Caco-2 (cell line): Measurements from ENCODE around the gene BCL3. TPM values are rescaled to one million over a fixed set of nuclear protein-coding genes. Genes with fewer than 3 reads are reported as not detected.

ENCODE experiments used
- BruUV-seq: library from RNA; stranded (reverse); fragments of 400-500 nt; replicated peaks from 2 replicates; lab custom pipeline; 2021; lab: Mats Ljungman, UMichigan
- CTCF ChIA-PET: fragments of 300-600 bp; sonication (Branson Sonifier 250); formaldehyde crosslinking; loops from one replicate; lab custom pipeline; 2022; ENCODE audit warnings: antibody characterized with exemption; lab: Charles Lee
- POLR2A ChIA-PET: fragments of 300-600 bp; sonication (Branson Sonifier 250); formaldehyde crosslinking; loops from one replicate; lab custom pipeline; 2022; ENCODE audit warnings: antibody characterized with exemption; lab: Charles Lee
- DNase-seq, 2 experiments: peaks; one replicate each; pipeline versions ENCODE4 v3.0.0 to v3.0.0-alpha.2; 2020 to 2022
- H3K27me3 ChIP-seq: replicated peaks from 2 replicates; pipeline ENCODE4 v1.6.0; 2011; ENCODE audit warnings: low read length; ENCODE audit not compliant: control insufficient read depth, insufficient read depth
- H3K36me3 ChIP-seq: 2 replicates; pipeline ENCODE4 v1.5.1; 2011; ENCODE audit warnings: low read length; ENCODE audit not compliant: control insufficient read depth, insufficient read depth
- H3K4me1 ChIP-seq: fragments of 250-450 bp; sonication (Bioruptor Pico); 2 replicates; pipeline ENCODE4 v1.5.1; 2020; ENCODE audit warnings: mild to moderate bottlenecking
- H3K4me3 ChIP-seq: 2 replicates; pipeline ENCODE4 v1.5.1; 2011; ENCODE audit warnings: low read depth, mild to moderate bottlenecking, control low read depth, low read length
- H3K9me3 ChIP-seq: fragments of 250-450 bp; sonication (Bioruptor Pico); 2 replicates; pipeline ENCODE4 v1.5.1; 2020; ENCODE audit warnings: mild to moderate bottlenecking, moderate library complexity
- H3K27ac Mint-ChIP-seq: one replicate; pipeline ENCODE4 v1.8.0; 2022; ENCODE audit warnings: mixed read lengths; ENCODE audit not compliant: unreplicated experiment
- H3K27me3 Mint-ChIP-seq: one replicate; pipeline ENCODE4 v1.8.0; 2022; ENCODE audit warnings: mixed read lengths; ENCODE audit not compliant: insufficient read depth, unreplicated experiment
- H3K36me3 Mint-ChIP-seq: one replicate; pipeline ENCODE4 v1.8.0; 2022; ENCODE audit warnings: mild to moderate bottlenecking, mixed read lengths; ENCODE audit not compliant: insufficient read depth, unreplicated experiment
- H3K4me1 Mint-ChIP-seq: one replicate; pipeline ENCODE4 v1.8.0; 2022; ENCODE audit warnings: low read depth, mixed read lengths; ENCODE audit not compliant: unreplicated experiment
- H3K4me3 Mint-ChIP-seq: one replicate; pipeline ENCODE4 v1.8.0; 2022; ENCODE audit warnings: mild to moderate bottlenecking, moderate library complexity, mixed read lengths; ENCODE audit not compliant: unreplicated experiment
- H3K9me3 Mint-ChIP-seq: one replicate; pipeline ENCODE4 v1.8.0; 2022; ENCODE audit warnings: mixed read lengths; ENCODE audit not compliant: unreplicated experiment
- intact Hi-C: fragments of 100-400 bp; cut with micrococcal nuclease; formaldehyde crosslinking; loops from one replicate; pipeline ENCODE4 v1.10.0; 2022; ENCODE audit not compliant: unreplicated experiment
- total RNA-seq: library from RNA; stranded (reverse); gene quantifications from 2 replicates; pipeline ENCODE4 v1.2.3, GENCODE V29; 2022
- TF ChIP-seq, protein P1 (sequence below), 2 experiments: fragments of 200-600 bp in 1 of 2; IDR thresholded peaks; 1 replicate in 1 of 2; 2 replicates in 1 of 2; pipeline versions ENCODE4 v1.5.1 to v1.8.0; 2011 to 2022; ENCODE audit warnings: antibody characterized with exemption in 1 of 2, control low read depth in 1 of 2, inconsistent platforms in 1 of 2, low read depth in 1 of 2, low read length in 1 of 2, mild to moderate bottlenecking in 1 of 2, moderate library complexity in 1 of 2; ENCODE audit not compliant: insufficient read depth in 1 of 2, severe bottlenecking in 1 of 2, unreplicated experiment in 1 of 2

BCL3 gene
- total RNA-seq, 1 experiment from 2014 or later, result 15.5 TPM

- H3K4me3 ChIP-seq, result no peak overlapping the region
- no peaks in the 10 kb centered on the region for H3K4me1 ChIP-seq
- H3K9me3 ChIP-seq, result peaks cover 14% of the 10 kb centered on the region
- Mint-ChIP-seq H3K27ac (no peak overlapping the region), H3K9me3 (peaks cover 15% of the 10 kb centered on the region), H3K36me3 (peaks cover 18% of the 10 kb centered on the region), H3K4me3 (no peak overlapping the region), H3K4me1 (peaks cover under 1% of the 10 kb centered on the region), H3K27me3 (no peaks in the 10 kb centered on the region)
- H3K27me3 ChIP-seq, result no peaks in the 10 kb centered on the region
- intact Hi-C loops, result no loop called here
- ChIA-PET POLR2A (interaction anchor here (0.7 kb wide), 2 partner anchors 30 to 171 kb away, joined by 3 to 4 read pairs; no protein-coding TSS in a partner anchor), CTCF (interaction anchor here (0.8 to 1.4 kb wide), 5 partner anchors 11 to 143 kb away, joined by 3 to 6 read pairs (median 4); no protein-coding TSS in a partner anchor)
- TF ChIP-seq, protein P1, sequence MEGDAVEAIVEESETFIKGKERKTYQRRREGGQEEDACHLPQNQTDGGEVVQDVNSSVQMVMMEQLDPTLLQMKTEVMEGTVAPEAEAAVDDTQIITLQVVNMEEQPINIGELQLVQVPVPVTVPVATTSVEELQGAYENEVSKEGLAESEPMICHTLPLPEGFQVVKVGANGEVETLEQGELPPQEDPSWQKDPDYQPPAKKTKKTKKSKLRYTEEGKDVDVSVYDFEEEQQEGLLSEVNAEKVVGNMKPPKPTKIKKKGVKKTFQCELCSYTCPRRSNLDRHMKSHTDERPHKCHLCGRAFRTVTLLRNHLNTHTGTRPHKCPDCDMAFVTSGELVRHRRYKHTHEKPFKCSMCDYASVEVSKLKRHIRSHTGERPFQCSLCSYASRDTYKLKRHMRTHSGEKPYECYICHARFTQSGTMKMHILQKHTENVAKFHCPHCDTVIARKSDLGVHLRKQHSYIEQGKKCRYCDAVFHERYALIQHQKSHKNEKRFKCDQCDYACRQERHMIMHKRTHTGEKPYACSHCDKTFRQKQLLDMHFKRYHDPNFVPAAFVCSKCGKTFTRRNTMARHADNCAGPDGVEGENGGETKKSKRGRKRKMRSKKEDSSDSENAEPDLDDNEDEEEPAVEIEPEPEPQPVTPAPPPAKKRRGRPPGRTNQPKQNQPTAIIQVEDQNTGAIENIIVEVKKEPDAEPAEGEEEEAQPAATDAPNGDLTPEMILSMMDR (IDR thresholded peaks at IDR 0.05; ENCODE audit: insufficient read depth in 1 of 2, low read depth in 1 of 2, low read length in 1 of 2, severe bottlenecking in 1 of 2, unreplicated experiment in 1 of 2), result no peak
- DNase-seq, result peak in 1 of 2 experiments; percentile 53
- no peaks in the 10 kb centered on the region for H3K36me3 ChIP-seq
- BruUV-seq, result no TSS peak
Observed at GRCh38 chr19:44712864-44713515, 35.5 kb upstream of the BCL3 start.

DNA sequence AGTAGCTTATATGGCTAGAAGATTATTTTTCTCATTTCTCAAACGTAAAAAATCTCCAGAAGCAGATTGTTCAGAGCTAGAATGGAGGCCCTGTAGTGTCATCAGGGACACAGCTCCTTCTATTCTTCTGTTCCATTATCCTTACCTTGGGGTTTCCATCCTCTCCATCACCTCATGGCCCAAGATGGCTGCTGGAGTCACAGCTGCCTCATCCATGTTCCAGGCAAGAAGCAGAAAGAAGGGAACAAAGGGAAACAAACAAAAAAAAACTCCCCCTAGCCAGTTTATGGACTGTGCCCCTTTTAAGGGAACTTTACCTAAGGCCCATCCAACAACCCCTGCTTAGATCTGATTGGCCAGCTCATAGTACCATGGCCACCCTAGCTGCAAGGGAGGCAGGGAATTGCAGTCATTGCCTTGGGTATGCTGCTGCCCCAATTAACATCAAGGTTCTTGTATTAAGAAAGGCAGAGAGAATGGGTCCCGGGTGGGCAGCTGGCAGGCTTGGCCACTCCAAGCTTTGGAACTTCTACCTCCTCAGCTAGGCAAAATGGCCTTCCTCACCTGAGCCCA, 33.8 kb upstream of the BCL3 start:
- Histone ChIP-seq H3K4me3 (no peak overlapping the region), H3K27me3 (no peaks in the 10 kb centered on the region), H3K36me3 (no peaks in the 10 kb centered on the region), H3K9me3 (peaks cover 14% of the 10 kb centered on the region), H3K4me1 (peaks cover 11% of the 10 kb centered on the region)
- no peak for DNase-seq
- no TSS peak for BruUV-seq
- ChIA-PET POLR2A (no interaction called here), CTCF (interaction anchor here (0.6 to 1.2 kb wide), 2 partner anchors 13 to 98 kb away, joined by 3 to 4 read pairs; no protein-coding TSS in a partner anchor)
- intact Hi-C loops, result no loop called here
- Mint-ChIP-seq H3K9me3 (peaks cover 15% of the 10 kb centered on the region), H3K27me3 (no peaks in the 10 kb centered on the region), H3K4me3 (no peak overlapping the region), H3K4me1 (peaks cover 13% of the 10 kb centered on the region), H3K27ac (no peak overlapping the region), H3K36me3 (peaks cover 18% of the 10 kb centered on the region)
- TF ChIP-seq, protein P1 (IDR thresholded peaks at IDR 0.05; ENCODE audit: insufficient read depth in 1 of 2, low read depth in 1 of 2, low read length in 1 of 2, severe bottlenecking in 1 of 2, unreplicated experiment in 1 of 2), result no peak

GRCh38 chr19:44717603-44718002, 30.9 kb upstream of the BCL3 start:
- Histone ChIP-seq H3K27me3 (no peaks in the 10 kb centered on the region), H3K4me3 (no peak overlapping the region), H3K36me3 (no peaks in the 10 kb centered on the region), H3K9me3 (peaks cover 14% of the 10 kb centered on the region), H3K4me1 (peaks cover 28% of the 10 kb centered on the region)
- peak overlapping the region; percentile 96 for H3K27ac Mint-ChIP-seq
- H3K36me3 Mint-ChIP-seq, result peaks cover 18% of the 10 kb centered on the region
- no peaks in the 10 kb centered on the region for H3K27me3 Mint-ChIP-seq
- H3K4me1 Mint-ChIP-seq, result peaks cover 15% of the 10 kb centered on the region
- BruUV-seq, result TSS peak; percentile 18
- DNase-seq, result no peak
- intact Hi-C loops, result loop anchor here (1.0 kb wide), 1 partner anchor 22 kb away; no protein-coding TSS in a partner anchor
- ChIA-PET POLR2A (interaction anchor here (0.6 to 1.3 kb wide), 5 partner anchors 23 to 1980 kb away, joined by 3 to 8 read pairs (median 4); no protein-coding TSS in a partner anchor), CTCF (interaction anchor here (0.7 to 0.9 kb wide), 2 partner anchors 28 to 90 kb away, joined by 4 read pairs; no protein-coding TSS in a partner anchor)
- TF ChIP-seq, protein P1 (IDR thresholded peaks at IDR 0.05; ENCODE audit: insufficient read depth in 1 of 2, low read depth in 1 of 2, low read length in 1 of 2, severe bottlenecking in 1 of 2, unreplicated experiment in 1 of 2), result no peak
- H3K9me3 Mint-ChIP-seq, result peaks cover 15% of the 10 kb centered on the region
- no peak overlapping the region for H3K4me3 Mint-ChIP-seq
